A549 (cell line): ENCODE data around the gene CHN1. TPM values are rescaled to one million over a fixed set of nuclear protein-coding genes. Genes with fewer than 3 reads are reported as not detected.

Experiments used
- ATAC-seq, 2 experiments: fragments of 200-7000 bp in 1 of 2; fragments of >200 bp in 1 of 2; cut with Nextera tagmentation in 1 of 2; cut with Tn5 transposase in 1 of 2; 3 replicates each; pipeline versions ENCODE4 v1.8.0 to v1.9.1; 2018 to 2020; ENCODE audit warnings: mild to moderate bottlenecking in 1 of 2, moderate library complexity in 1 of 2
- CTCF ChIA-PET: fragments of 300-600 bp; sonication (Branson Sonifier 250); formaldehyde crosslinking; extraction: SDS; loops from one replicate; lab custom pipeline; 2021; ENCODE audit warnings: antibody characterized with exemption, inconsistent platforms; lab: Yijun Ruan, JAX
- POLR2A ChIA-PET: fragments of 350-600 bp; formaldehyde crosslinking; extraction: SDS; loops from one replicate; lab custom pipeline; 2021; ENCODE audit warnings: antibody characterized with exemption, inconsistent platforms; lab: Yijun Ruan, JAX
- DNase-seq, 2 experiments: peaks; one replicate each; pipeline versions ENCODE4 v3.0.0 to v3.0.0-alpha.2; 2011 to 2016; ENCODE audit warnings: low read depth in 1 of 2, low spot score in 1 of 2
- FAIRE-seq: peaks from 2 replicates; lab custom pipeline; 2011; peaks lifted over from hg19 to GRCh38; lab: Jason Lieb, UNC
- H3K27ac ChIP-seq, 2 experiments: fragments of >200 bp; sonication (Bioruptor Twin); formaldehyde crosslinking; 3 replicates each; pipeline ENCODE4 v1.5.1; 2016 to 2017
- H3K4me1 ChIP-seq: fragments of >200 bp; sonication (Bioruptor Twin); formaldehyde crosslinking; 3 replicates; pipeline ENCODE4 v1.6.1; 2016
- H3K4me2 ChIP-seq: fragments of >200 bp; sonication (Bioruptor Twin); formaldehyde crosslinking; 3 replicates; pipeline ENCODE4 v1.6.1; 2016
- H3K4me3 ChIP-seq: fragments of >200 bp; sonication (Bioruptor Twin); formaldehyde crosslinking; 3 replicates; pipeline ENCODE4 v1.5.1; 2016
- H3K9me3 ChIP-seq: fragments of >200 bp; sonication (Bioruptor Twin); formaldehyde crosslinking; 3 replicates; pipeline ENCODE4 v1.6.1; 2016
- BHLHE40 ChIP-seq: IDR thresholded peaks from 2 replicates; pipeline ENCODE4 v1.6.1; 2012; ENCODE audit warnings: low read depth, low read length, inconsistent platforms
- CBX8 ChIP-seq: fragments of 200-600 bp; sonication (generic); IDR thresholded peaks from 2 replicates; pipeline ENCODE4 v1.6.1; 2016
- CEBPB ChIP-seq, 2 experiments: fragments of >200 bp in 1 of 2; sonication (Bioruptor Twin) in 1 of 2; formaldehyde crosslinking in 1 of 2; IDR thresholded peaks; 2 replicates each; pipeline ENCODE4 v1.6.1; 2012 to 2016
- CHD2 ChIP-seq: fragments of 150-350 bp; IDR thresholded peaks from 2 replicates; pipeline ENCODE4 v1.6.1; 2014; ENCODE audit warnings: low read length; ENCODE audit not compliant: partially characterized antibody
- EHF ChIP-seq: fragments of 250-450 bp; sonication (Bioruptor Pico); IDR thresholded peaks from 2 replicates; pipeline ENCODE4 v1.5.0; 2020; ENCODE audit warnings: mild to moderate bottlenecking
- ESRRA ChIP-seq: fragments of 150-350 bp; IDR thresholded peaks from 2 replicates; pipeline ENCODE4 v1.6.1; 2014; ENCODE audit warnings: mild to moderate bottlenecking, low read length, borderline replicate concordance
- HOXA7 ChIP-seq: fragments of 250-450 bp; sonication (Bioruptor Pico); IDR thresholded peaks from 2 replicates; pipeline ENCODE4 v1.5.0; 2020; ENCODE audit warnings: mild to moderate bottlenecking, moderate library complexity
- JUN ChIP-seq, 2 experiments: fragments of >200 bp; sonication (Bioruptor Twin); formaldehyde crosslinking; IDR thresholded peaks; 2 replicates in 1 of 2; 3 replicates in 1 of 2; pipeline ENCODE4 v1.6.1; 2016 to 2017
- KDM1A ChIP-seq: fragments of 200-600 bp; sonication (generic); IDR thresholded peaks from 2 replicates; pipeline ENCODE4 v1.6.1; 2016; ENCODE audit warnings: low read depth, mild to moderate bottlenecking
- MAFK ChIP-seq: fragments of 450-650 bp; IDR thresholded peaks from 2 replicates; pipeline ENCODE4 v1.6.1; 2014; ENCODE audit not compliant: partially characterized antibody
- MAZ ChIP-seq: fragments of 150-350 bp; IDR thresholded peaks from 2 replicates; pipeline ENCODE4 v1.6.1; 2014; ENCODE audit warnings: antibody characterized with exemption, low read depth, low read length, borderline replicate concordance
- PHF8 ChIP-seq: fragments of 200-600 bp; sonication (generic); IDR thresholded peaks from 2 replicates; pipeline ENCODE4 v1.6.1; 2016; ENCODE audit warnings: low read depth, mild to moderate bottlenecking, antibody characterized with exemption, moderate library complexity, borderline replicate concordance
- POLR2A ChIP-seq: IDR thresholded peaks from 2 replicates; pipeline ENCODE4 v1.6.1; 2012; ENCODE audit warnings: mild to moderate bottlenecking, low read length
- POLR2AphosphoS2 ChIP-seq: conservative IDR thresholded peaks from 2 replicates; pipeline ENCODE4 v1.6.1; 2012; ENCODE audit warnings: low read length, improper control_type of control experiment, inconsistent platforms
- RCOR1 ChIP-seq: fragments of 150-350 bp; IDR thresholded peaks from 2 replicates; pipeline ENCODE4 v1.6.1; 2014; ENCODE audit warnings: antibody characterized with exemption, low read length, low read depth
- RFX5 ChIP-seq: fragments of 450-650 bp; IDR thresholded peaks from 2 replicates; pipeline ENCODE4 v1.7.1; 2014; ENCODE audit warnings: antibody characterized with exemption, mild to moderate bottlenecking, moderate library complexity
- RNF2 ChIP-seq: fragments of 200-600 bp; sonication (generic); IDR thresholded peaks from 2 replicates; pipeline ENCODE4 v1.6.1; 2016; ENCODE audit warnings: low read depth, mild to moderate bottlenecking, antibody characterized with exemption, moderate library complexity, borderline replicate concordance
- SMC3 ChIP-seq: fragments of >200 bp; sonication (Bioruptor Twin); formaldehyde crosslinking; IDR thresholded peaks from 3 replicates; pipeline ENCODE4 v1.6.1; 2018; ENCODE audit warnings: inconsistent platforms
- ZFP36 ChIP-seq: fragments of 450-650 bp; IDR thresholded peaks from 2 replicates; pipeline ENCODE4 v1.6.1; 2014; ENCODE audit warnings: borderline replicate concordance; ENCODE audit not compliant: partially characterized antibody
- WGBS: methylation state at CpG from one replicate; pipeline ENCODE4 v1.1.6; 2017; ENCODE audit errors: missing lambda C conversion rate; 5-methylcytosine and 5-hydroxymethylcytosine counted together
- polyA plus RNA-seq, 4 experiments: library from polyadenylated mRNA; depleted of rRNA in 3 of 4; stranded (reverse); fragments of >200 nt; fragmentation: RNase III in 1 of 4; extraction: RNeasy Plus Mini Kit Qiagen cat#74134 plus additional on column Dnase treatment in 1 of 4; gene quantifications; 2 replicates in 3 of 4; 3 replicates in 1 of 4; pipeline ENCODE4 v1.2.3, GENCODE V29; 2011 to 2017
- TF ChIP-seq, protein P1 (sequence below): fragments of >200 bp; sonication (Bioruptor Twin); formaldehyde crosslinking; IDR thresholded peaks from 3 replicates; pipeline ENCODE4 v1.6.1; 2016
- TF ChIP-seq, protein P2 (sequence below): fragments of 250-450 bp; sonication (Bioruptor Pico); IDR thresholded peaks from 2 replicates; pipeline ENCODE4 v1.5.0; 2020; ENCODE audit warnings: low read depth, mild to moderate bottlenecking, moderate library complexity
- TF ChIP-seq, protein P3 (sequence below): fragments of 250-450 bp; sonication (Bioruptor Pico); IDR thresholded peaks from 2 replicates; pipeline ENCODE4 v1.5.0; 2021; ENCODE audit warnings: mild to moderate bottlenecking, moderate library complexity, borderline replicate concordance
- TF ChIP-seq, protein P4 (sequence below): IDR thresholded peaks from 2 replicates; pipeline ENCODE4 v1.6.1; 2012
- TF ChIP-seq, protein P5 (sequence below): fragments of 200-600 bp; sonication (generic); IDR thresholded peaks from 2 replicates; pipeline ENCODE4 v1.6.1; 2016; ENCODE audit warnings: antibody characterized with exemption, mild to moderate bottlenecking, moderate library complexity

The CHN1 gene
- polyA plus RNA-seq, 2 of the 4 experiments (the other 2 are of a cell fraction), result 20.9 to 46.6 TPM

DNA sequence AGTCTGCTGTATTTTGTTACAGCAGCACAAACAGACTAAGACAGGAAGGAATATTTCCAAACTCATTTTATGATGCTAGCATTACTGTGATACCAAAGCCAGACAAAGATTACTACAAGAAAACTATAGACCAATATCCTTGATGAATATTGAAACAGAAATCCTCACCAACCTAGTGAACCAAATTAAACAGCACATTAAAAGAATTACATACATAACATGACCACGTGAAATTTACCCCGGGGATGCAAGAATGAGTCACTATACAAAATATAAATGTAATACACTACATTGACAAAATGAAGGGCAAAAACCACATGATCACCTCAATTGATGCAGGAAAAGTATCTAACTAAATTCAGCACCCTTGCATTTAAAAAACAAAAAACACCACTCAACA, 112.6 kb downstream of the CHN1 start:
- Histone ChIP-seq H3K27ac (no peak overlapping the region), H3K4me2 (no peak overlapping the region), H3K4me1 (no peaks in the 10 kb centered on the region)
- FAIRE-seq, result no peak
- TF ChIP-seq CHD2, result no peak
- TF ChIP-seq, protein P1, sequence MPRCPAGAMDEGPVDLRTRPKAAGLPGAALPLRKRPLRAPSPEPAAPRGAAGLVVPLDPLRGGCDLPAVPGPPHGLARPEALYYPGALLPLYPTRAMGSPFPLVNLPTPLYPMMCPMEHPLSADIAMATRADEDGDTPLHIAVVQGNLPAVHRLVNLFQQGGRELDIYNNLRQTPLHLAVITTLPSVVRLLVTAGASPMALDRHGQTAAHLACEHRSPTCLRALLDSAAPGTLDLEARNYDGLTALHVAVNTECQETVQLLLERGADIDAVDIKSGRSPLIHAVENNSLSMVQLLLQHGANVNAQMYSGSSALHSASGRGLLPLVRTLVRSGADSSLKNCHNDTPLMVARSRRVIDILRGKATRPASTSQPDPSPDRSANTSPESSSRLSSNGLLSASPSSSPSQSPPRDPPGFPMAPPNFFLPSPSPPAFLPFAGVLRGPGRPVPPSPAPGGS, result no peak
- TF ChIP-seq ESRRA, result no peak
- TF ChIP-seq HOXA7 (CRISPR knock-in tag), result no peak
- no peak for TF ChIP-seq MAFK
- TF ChIP-seq, all 56 proteins: peak for 0
- Histone ChIP-seq H3K4me3 (no peak overlapping the region), H3K9me3 (no peaks in the 10 kb centered on the region)
- no peak for DNase-seq
- whole genome bisulfite sequencing, result 79% methylated on average over 2 of the region's 2 CpGs
- ChIA-PET POLR2A (no interaction called here), CTCF (no interaction called here)
- ATAC-seq, result no peak

DNA sequence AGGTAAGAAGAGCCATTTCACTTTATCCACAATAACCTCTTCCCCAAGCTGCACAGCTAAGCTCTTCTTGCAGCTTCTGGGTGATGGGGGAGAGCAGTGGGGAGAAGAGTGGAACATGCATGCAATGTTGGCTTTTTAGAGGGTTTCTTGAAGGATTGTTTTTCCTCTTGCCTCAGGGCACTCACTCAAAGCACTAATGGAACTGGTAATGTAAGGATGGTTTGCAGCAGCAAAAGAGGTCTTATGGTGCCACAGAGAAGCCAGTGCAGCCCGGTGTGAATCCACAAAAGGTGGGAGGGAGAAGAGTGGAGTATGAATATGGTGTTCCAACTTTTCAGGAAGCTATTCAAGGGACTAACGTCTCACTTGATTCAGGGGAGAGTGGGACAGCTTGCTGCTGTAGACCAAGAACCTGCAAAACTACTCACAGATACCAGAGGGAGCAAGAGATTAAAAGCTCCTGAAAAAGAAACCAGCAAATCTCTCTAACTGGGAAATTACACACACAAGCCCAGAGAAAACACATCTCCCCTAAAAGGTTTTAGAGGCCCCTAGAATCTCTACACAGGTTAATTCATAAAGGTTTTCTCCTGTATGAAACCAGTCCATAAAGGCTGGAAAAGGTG, 116.4 kb downstream of the CHN1 start:
- WGBS, result 60% methylated on average over 2 of the region's 2 CpGs
- ATAC-seq, result no peak
- POLR2A ChIA-PET, result no interaction called here
- Histone ChIP-seq H3K27ac (no peak overlapping the region), H3K4me2 (no peak overlapping the region), H3K4me3 (no peak overlapping the region)
- no peak for DNase-seq
- CTCF ChIA-PET, result interaction anchor here (1.0 to 1.3 kb wide), 3 partner anchors 12 to 103 kb away, joined by 3 to 4 read pairs (median 4); no protein-coding TSS in a partner anchor
- TF ChIP-seq ESRRA, result no peak
- no peak for TF ChIP-seq JUN (IDR thresholded peaks at IDR 0.05)
- TF ChIP-seq MAZ, result no peak
- TF ChIP-seq MAFK, result no peak
- TF ChIP-seq EHF, result no peak
- TF ChIP-seq KDM1A, result no peak
- TF ChIP-seq RCOR1, result no peak
- TF ChIP-seq PHF8, result no peak
- TF ChIP-seq, protein P2, sequence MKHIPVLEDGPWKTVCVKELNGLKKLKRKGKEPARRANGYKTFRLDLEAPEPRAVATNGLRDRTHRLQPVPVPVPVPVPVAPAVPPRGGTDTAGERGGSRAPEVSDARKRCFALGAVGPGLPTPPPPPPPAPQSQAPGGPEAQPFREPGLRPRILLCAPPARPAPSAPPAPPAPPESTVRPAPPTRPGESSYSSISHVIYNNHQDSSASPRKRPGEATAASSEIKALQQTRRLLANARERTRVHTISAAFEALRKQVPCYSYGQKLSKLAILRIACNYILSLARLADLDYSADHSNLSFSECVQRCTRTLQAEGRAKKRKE, result no peak
- TF ChIP-seq POLR2AphosphoS2, result no peak
- TF ChIP-seq RNF2, result no peak
- TF ChIP-seq, protein P3, sequence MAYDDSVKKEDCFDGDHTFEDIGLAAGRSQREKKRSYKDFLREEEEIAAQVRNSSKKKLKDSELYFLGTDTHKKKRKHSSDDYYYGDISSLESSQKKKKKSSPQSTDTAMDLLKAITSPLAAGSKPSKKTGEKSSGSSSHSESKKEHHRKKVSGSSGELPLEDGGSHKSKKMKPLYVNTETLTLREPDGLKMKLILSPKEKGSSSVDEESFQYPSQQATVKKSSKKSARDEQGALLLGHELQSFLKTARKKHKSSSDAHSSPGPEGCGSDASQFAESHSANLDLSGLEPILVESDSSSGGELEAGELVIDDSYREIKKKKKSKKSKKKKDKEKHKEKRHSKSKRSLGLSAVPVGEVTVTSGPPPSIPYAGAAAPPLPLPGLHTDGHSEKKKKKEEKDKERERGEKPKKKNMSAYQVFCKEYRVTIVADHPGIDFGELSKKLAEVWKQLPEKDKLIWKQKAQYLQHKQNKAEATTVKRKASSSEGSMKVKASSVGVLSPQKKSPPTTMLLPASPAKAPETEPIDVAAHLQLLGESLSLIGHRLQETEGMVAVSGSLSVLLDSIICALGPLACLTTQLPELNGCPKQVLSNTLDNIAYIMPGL (CRISPR knock-in tag), result no peak
- TF ChIP-seq, all 56 proteins: peak for 0
- no peak for FAIRE-seq
- Histone ChIP-seq H3K9me3 (no peaks in the 10 kb centered on the region), H3K4me1 (no peaks in the 10 kb centered on the region)

DNA sequence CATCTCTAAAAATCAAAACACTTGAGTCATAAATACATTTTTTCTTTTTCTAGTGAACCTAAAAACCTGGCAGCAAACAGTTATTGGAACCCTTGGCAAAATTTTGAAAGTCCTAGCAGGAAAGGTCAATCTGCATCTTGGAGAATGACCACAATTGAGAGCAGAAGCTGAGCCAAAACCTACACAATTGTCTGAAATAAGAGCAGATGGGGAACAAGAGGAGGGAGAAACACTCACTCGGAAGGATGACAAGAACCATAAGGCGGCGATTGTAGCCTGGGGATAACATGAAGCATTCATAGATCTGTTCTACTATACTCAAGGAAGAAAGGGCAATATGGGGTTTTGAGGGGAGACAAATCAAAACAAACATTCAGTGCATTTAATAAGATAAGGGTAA, 117.0 kb downstream of the CHN1 start:
- no peak overlapping the region for H3K4me2 ChIP-seq
- H3K9me3 ChIP-seq, result no peaks in the 10 kb centered on the region
- 98% methylated on average over 3 of the region's 3 CpGs for WGBS
- DNase-seq (no peak), ATAC-seq (no peak), FAIRE-seq (no peak)
- H3K27ac ChIP-seq, result no peak overlapping the region
- ChIA-PET POLR2A (no interaction called here), CTCF (interaction anchor here (1.0 kb wide), 1 partner anchor 11 kb away, joined by 4 read pairs; no protein-coding TSS in a partner anchor)
- H3K4me3 ChIP-seq, result no peak overlapping the region
- H3K4me1 ChIP-seq, result no peaks in the 10 kb centered on the region
- TF ChIP-seq HOXA7 (CRISPR knock-in tag) (no peak), POLR2A (no peak), RFX5 (no peak), ESRRA (no peak), CBX8 (no peak), ZFP36 (no peak), RCOR1 (no peak), CEBPB (IDR thresholded peaks at IDR 0.05) (no peak), BHLHE40 (no peak), SMC3 (no peak), RNF2 (no peak)
- TF ChIP-seq, protein P4, sequence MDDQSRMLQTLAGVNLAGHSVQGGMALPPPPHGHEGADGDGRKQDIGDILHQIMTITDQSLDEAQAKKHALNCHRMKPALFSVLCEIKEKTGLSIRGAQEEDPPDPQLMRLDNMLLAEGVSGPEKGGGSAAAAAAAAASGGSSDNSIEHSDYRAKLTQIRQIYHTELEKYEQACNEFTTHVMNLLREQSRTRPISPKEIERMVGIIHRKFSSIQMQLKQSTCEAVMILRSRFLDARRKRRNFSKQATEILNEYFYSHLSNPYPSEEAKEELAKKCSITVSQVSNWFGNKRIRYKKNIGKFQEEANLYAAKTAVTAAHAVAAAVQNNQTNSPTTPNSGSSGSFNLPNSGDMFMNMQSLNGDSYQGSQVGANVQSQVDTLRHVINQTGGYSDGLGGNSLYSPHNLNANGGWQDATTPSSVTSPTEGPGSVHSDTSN, result no peak
- TF ChIP-seq, protein P5, sequence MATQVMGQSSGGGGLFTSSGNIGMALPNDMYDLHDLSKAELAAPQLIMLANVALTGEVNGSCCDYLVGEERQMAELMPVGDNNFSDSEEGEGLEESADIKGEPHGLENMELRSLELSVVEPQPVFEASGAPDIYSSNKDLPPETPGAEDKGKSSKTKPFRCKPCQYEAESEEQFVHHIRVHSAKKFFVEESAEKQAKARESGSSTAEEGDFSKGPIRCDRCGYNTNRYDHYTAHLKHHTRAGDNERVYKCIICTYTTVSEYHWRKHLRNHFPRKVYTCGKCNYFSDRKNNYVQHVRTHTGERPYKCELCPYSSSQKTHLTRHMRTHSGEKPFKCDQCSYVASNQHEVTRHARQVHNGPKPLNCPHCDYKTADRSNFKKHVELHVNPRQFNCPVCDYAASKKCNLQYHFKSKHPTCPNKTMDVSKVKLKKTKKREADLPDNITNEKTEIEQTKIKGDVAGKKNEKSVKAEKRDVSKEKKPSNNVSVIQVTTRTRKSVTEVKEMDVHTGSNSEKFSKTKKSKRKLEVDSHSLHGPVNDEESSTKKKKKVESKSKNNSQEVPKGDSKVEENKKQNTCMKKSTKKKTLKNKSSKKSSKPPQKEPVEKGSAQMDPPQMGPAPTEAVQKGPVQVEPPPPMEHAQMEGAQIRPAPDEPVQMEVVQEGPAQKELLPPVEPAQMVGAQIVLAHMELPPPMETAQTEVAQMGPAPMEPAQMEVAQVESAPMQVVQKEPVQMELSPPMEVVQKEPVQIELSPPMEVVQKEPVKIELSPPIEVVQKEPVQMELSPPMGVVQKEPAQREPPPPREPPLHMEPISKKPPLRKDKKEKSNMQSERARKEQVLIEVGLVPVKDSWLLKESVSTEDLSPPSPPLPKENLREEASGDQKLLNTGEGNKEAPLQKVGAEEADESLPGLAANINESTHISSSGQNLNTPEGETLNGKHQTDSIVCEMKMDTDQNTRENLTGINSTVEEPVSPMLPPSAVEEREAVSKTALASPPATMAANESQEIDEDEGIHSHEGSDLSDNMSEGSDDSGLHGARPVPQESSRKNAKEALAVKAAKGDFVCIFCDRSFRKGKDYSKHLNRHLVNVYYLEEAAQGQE, result no peak
